ENCODE measurements around the gene LDLRAD4. TPM values are rescaled to one million over a fixed set of nuclear protein-coding genes. Genes with fewer than 3 reads are reported as not detected.

Gene LDLRAD4
- polyA plus RNA-seq, 1 experiment: not detected

DNA sequence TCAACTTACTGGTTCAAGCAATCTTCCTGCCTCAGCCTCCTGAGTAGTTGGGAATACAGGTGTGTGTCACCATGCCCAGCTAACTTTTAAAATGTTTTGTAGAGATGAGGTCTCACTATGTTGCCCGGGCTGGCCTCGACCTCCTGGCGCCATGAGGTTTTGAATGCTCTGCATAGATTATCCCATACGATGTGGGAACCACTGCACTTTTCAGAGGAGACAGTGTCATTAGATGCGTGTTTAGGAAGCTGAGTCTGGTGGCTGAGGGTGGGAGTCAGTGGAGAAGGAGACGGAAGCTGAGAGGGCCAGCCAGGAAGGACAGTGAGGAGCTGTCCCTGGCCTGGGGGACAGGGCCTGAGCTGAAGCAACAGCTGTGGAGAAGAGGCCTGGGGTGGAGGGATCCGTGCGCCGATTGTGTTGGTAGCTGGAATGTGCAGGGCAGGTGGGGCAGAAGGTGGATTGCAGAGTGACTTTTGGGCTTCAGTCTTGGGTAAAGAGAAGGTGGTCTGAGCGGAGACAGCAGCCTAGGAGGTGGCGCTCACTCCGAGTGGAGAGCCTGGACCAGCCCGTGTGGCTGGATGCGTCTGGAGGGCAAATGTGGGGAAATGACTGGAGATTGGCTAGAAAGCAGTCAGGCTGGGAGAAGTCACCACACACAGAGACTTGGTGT lies 68.0 kb downstream of the LDLRAD4 start:
- H3K9me3 ChIP-seq (ENCODE audit: control insufficient read depth, insufficient read depth, low read length): peaks cover 3% of the 10 kb centered on the region; the same call in 1 of the 2 replicates
- CTCF ChIA-PET: no interaction called here
- no peak for DNase-seq (ENCODE audit: low read depth, low spot score)
- H3K27ac ChIP-seq (ENCODE audit: low read depth, low read length): no peak overlapping the region
- no peak for TF ChIP-seq CTCF (IDR thresholded peaks at IDR 0.05; ENCODE audit: low read depth, low read length)
- H3K4me3 ChIP-seq (ENCODE audit: low read depth, low read length): no peak overlapping the region
- H3K27me3 ChIP-seq (ENCODE audit: control insufficient read depth, insufficient read depth, low read length): no peaks in the 10 kb centered on the region
- POLR2A ChIA-PET: no interaction called here

DNA sequence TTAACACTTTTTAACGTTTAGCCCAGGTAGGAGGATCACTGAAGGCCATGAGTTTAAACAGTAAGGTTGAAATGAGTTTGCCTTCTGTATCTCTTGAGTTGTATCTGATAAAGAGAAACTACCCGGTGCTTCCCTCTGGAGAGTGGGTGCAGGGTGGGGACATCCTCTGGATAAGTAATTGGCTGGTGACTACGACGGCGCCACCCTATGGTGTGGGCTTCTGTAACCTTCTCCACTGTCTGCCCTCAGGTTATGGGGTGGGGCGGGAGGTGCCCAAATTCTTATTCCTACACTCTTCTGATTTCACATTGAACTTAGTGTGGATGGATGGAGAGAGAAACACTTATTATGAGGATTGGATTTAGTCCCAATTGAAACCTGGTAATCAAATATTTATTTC lies 68.8 kb downstream of the LDLRAD4 start:
- no peak for TF ChIP-seq CTCF (IDR thresholded peaks at IDR 0.05; ENCODE audit: low read depth, low read length)
- H3K27me3 ChIP-seq (ENCODE audit: control insufficient read depth, insufficient read depth, low read length): no peaks in the 10 kb centered on the region
- peaks cover 3% of the 10 kb centered on the region; the same call in 1 of the 2 replicates for H3K9me3 ChIP-seq (ENCODE audit: control insufficient read depth, insufficient read depth, low read length)
- ChIA-PET CTCF (no interaction called here), POLR2A (no interaction called here)
- no peak overlapping the region for H3K27ac ChIP-seq (ENCODE audit: low read depth, low read length)
- no peak for DNase-seq (ENCODE audit: low read depth, low spot score)
- H3K4me3 ChIP-seq (ENCODE audit: low read depth, low read length): no peak overlapping the region

DNA sequence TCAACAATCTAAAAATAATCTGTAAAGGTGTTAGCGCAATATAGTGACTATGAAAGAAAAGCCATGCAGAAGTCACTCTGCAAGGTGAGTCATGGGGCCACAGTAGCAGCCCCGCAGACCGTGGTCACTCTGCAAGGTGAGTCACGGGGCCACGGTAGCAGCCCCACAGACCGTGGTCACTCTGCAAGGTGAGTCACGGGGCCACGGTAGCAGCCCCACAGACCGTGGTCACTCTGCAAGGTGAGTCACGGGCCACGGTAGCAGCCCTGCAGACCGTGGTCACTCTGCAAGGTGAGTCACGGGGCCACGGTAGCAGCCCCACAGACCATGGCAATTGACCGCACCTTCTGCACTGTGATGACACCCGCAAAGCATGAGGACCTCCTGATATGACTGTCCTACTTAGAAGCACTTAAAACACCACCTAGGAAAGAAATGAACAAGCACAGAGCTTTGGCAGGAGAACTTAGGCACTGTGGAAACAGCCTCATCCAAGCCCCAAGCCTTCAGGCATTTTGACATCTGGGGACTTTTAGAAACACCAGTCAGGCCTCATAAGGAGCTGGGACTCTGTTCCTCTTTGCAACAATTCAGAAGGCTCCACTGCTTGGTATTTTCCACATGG lies 70.1 kb downstream of the LDLRAD4 start:
- no peak overlapping the region for H3K27ac ChIP-seq (ENCODE audit: low read depth, low read length)
- peaks cover 3% of the 10 kb centered on the region; the same call in 1 of the 2 replicates for H3K9me3 ChIP-seq (ENCODE audit: control insufficient read depth, insufficient read depth, low read length)
- no peak for TF ChIP-seq CTCF (IDR thresholded peaks at IDR 0.05; ENCODE audit: low read depth, low read length)

DNA sequence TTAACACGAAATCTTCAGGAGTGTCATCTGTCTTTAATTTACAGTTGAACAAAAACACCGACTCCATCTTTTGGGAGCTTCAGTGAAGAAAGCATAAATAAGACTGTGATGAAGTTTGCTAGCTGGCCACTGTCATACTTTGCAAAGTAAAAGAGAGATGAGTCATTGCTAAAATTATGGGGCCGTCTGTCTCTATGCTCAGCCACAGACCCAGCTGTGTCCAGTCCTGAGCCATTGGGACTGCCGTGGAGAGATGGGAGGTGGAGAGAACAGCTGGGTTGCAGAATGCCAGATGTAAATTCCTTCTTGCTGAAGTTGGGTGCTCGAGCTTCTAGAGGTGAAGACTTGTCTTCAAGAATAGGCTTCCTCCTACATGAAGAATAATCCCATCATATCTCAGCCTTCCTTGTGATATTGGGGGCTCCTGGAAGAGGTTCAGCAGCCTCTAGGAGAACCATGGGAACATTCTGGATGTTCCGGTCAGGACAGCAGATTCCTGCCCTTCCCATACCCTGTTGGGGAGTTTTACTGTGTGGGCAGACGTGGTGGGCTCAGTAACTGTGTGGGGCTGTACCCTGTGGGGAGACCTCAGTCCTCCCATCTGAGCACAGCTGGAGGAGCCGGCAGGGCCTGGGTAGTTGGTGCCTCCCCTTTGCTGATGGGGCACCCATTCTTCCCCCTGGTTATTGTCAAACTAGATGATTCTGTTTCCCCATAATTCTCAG lies 71.1 kb downstream of the LDLRAD4 start:
- no peaks in the 10 kb centered on the region for H3K27me3 ChIP-seq (ENCODE audit: control insufficient read depth, insufficient read depth, low read length)
- TF ChIP-seq CTCF (IDR thresholded peaks at IDR 0.05; ENCODE audit: low read depth, low read length): no peak
- DNase-seq (ENCODE audit: low read depth, low spot score): no peak
- H3K9me3 ChIP-seq (ENCODE audit: control insufficient read depth, insufficient read depth, low read length): peaks cover 3% of the 10 kb centered on the region; the same call in 1 of the 2 replicates
- ChIA-PET CTCF (no interaction called here), POLR2A (no interaction called here)
- no peak overlapping the region for H3K4me3 ChIP-seq (ENCODE audit: low read depth, low read length)
- H3K27ac ChIP-seq (ENCODE audit: low read depth, low read length): no peak overlapping the region

More for the DNA sequence above, 70.1 kb downstream of the LDLRAD4 start:
- no peak overlapping the region for H3K4me3 ChIP-seq (ENCODE audit: low read depth, low read length)
- no peak for DNase-seq (ENCODE audit: low read depth, low spot score)
- CTCF ChIA-PET: no interaction called here
- POLR2A ChIA-PET: no interaction called here
- no peaks in the 10 kb centered on the region for H3K27me3 ChIP-seq (ENCODE audit: control insufficient read depth, insufficient read depth, low read length)

DNA sequence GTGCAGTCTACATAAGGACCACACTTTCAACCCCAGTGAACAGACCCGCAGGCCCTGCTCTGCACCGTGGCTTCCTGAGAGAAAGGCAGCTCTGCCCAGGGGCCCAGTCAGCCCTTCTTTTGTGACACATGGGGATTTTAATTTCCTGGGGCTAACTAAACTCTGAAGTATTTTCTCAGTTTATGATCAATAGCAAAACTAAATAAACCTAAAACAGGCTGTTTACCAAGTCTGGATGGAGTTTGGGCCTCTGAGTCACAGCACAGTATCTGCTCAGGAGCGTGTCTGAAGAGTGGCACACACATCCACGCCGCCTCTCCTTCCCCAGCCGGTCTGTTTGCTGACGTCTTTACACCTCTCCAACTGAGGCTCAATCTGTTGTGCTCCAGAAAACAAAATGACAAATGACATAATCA lies 72.3 kb downstream of the LDLRAD4 start:
- Histone ChIP-seq H3K27me3 (ENCODE audit: control insufficient read depth, insufficient read depth, low read length) (no peaks in the 10 kb centered on the region), H3K9me3 (ENCODE audit: control insufficient read depth, insufficient read depth, low read length) (peaks cover 3% of the 10 kb centered on the region; the same call in 1 of the 2 replicates), H3K4me3 (ENCODE audit: low read depth, low read length) (no peak overlapping the region), H3K27ac (ENCODE audit: low read depth, low read length) (no peak overlapping the region)
- CTCF ChIA-PET: no interaction called here
- no peak for TF ChIP-seq CTCF (IDR thresholded peaks at IDR 0.05; ENCODE audit: low read depth, low read length)
- POLR2A ChIA-PET: no interaction called here
- no peak for DNase-seq (ENCODE audit: low read depth, low spot score)
